Muscle layer of duodenum (tissue), 2 donors: ENCODE data around the gene AMBRA1.

ENCODE experiments used
- H3K27ac ChIP-seq: one replicate; pipeline ENCODE4 v1.7.0; 2013; ENCODE audit warnings: mild to moderate bottlenecking, low read length
- H3K27me3 ChIP-seq: one replicate; pipeline ENCODE4 v1.7.0; 2013; ENCODE audit warnings: low read depth, mild to moderate bottlenecking, control low read depth, low read length
- H3K36me3 ChIP-seq, 2 donors: one replicate each; pipeline ENCODE4 v1.7.0; 2013; ENCODE audit warnings: low read length in 2 of 2, control low read depth in 1 of 2, mild to moderate bottlenecking in 1 of 2; ENCODE audit not compliant: insufficient read depth in 2 of 2, control insufficient read depth in 1 of 2
- H3K4me1 ChIP-seq, 2 donors: one replicate each; pipeline ENCODE4 v1.7.0; 2013; ENCODE audit warnings: low read length in 2 of 2, mild to moderate bottlenecking in 2 of 2, control low read depth in 1 of 2, moderate library complexity in 1 of 2; ENCODE audit not compliant: insufficient read depth in 2 of 2, control insufficient read depth in 1 of 2
- H3K4me3 ChIP-seq, 2 donors: one replicate each; pipeline ENCODE4 v1.7.0; 2013; ENCODE audit warnings: low read length in 2 of 2, low read depth in 1 of 2, mild to moderate bottlenecking in 1 of 2
- H3K9me3 ChIP-seq, 2 donors: one replicate each; pipeline ENCODE4 v1.7.0; 2013; ENCODE audit warnings: low read length in 2 of 2, control low read depth in 1 of 2, mild to moderate bottlenecking in 1 of 2; ENCODE audit not compliant: control insufficient read depth in 1 of 2
- donor health status: healthy.

Gene AMBRA1

GRCh38 chr11:46631676-46632075 lies 37.9 kb upstream of the AMBRA1 start:
- Histone ChIP-seq H3K9me3 (no peaks in the 10 kb centered on the region), H3K27me3 (no peaks in the 10 kb centered on the region), H3K27ac (no peak overlapping the region), H3K36me3 (peaks cover 22% of the 10 kb centered on the region in 2 donors), H3K4me1 (peaks cover 0 to 4% of the 10 kb centered on the region in 2 donors), H3K4me3 (no peak overlapping the region)

GRCh38 chr11:46630237-46630636 lies 36.4 kb upstream of the AMBRA1 start:
- Histone ChIP-seq H3K27ac (no peak overlapping the region), H3K9me3 (no peaks in the 10 kb centered on the region), H3K4me1 (no peaks in the 10 kb centered on the region), H3K27me3 (no peaks in the 10 kb centered on the region), H3K36me3 (peaks cover 26% of the 10 kb centered on the region in 2 donors), H3K4me3 (no peak overlapping the region)

GRCh38 chr11:46628961-46629360 lies 35.1 kb upstream of the AMBRA1 start:
- Histone ChIP-seq H3K36me3 (peaks cover 26 to 31% of the 10 kb centered on the region in 2 donors), H3K4me3 (no peak overlapping the region), H3K9me3 (no peaks in the 10 kb centered on the region), H3K27me3 (no peaks in the 10 kb centered on the region), H3K4me1 (no peaks in the 10 kb centered on the region), H3K27ac (no peak overlapping the region)

- Histone ChIP-seq H3K27ac (no peak overlapping the region), H3K9me3 (no peaks in the 10 kb centered on the region), H3K36me3 (peaks cover 15 to 28% of the 10 kb centered on the region in 2 donors), H3K27me3 (no peaks in the 10 kb centered on the region), H3K4me1 (no peaks in the 10 kb centered on the region), H3K4me3 (no peak overlapping the region)
Observed at GRCh38 chr11:46625406-46625805, 31.6 kb upstream of the AMBRA1 start.

- H3K27me3 ChIP-seq = no peaks in the 10 kb centered on the region
- no peaks in the 10 kb centered on the region for H3K9me3 ChIP-seq
- H3K27ac ChIP-seq = no peak overlapping the region
- H3K36me3 ChIP-seq = peaks cover 5 to 14% of the 10 kb centered on the region in 2 donors
- peaks cover 4 to 20% of the 10 kb centered on the region in 2 donors for H3K4me1 ChIP-seq
- peak overlapping the region in 1 of 2 donors; percentile 50 for H3K4me3 ChIP-seq
Observed at GRCh38 chr11:46618837-46619236, 25.0 kb upstream of the AMBRA1 start.

- Histone ChIP-seq H3K27ac (peak overlapping the region; percentile 98), H3K9me3 (no peaks in the 10 kb centered on the region), H3K36me3 (peaks cover 5 to 14% of the 10 kb centered on the region in 2 donors), H3K4me3 (peak overlapping the region; percentile 89 to 96), H3K27me3 (no peaks in the 10 kb centered on the region), H3K4me1 (peaks cover 4 to 21% of the 10 kb centered on the region in 2 donors)
Observed at GRCh38 chr11:46617972-46618314, 24.1 kb upstream of the AMBRA1 start.

GRCh38 chr11:46617134-46617971 lies 23.5 kb upstream of the AMBRA1 start, which contains the start of the genes ATG13 and HARBI1:
Gene ATG13 (plus strand): TSS chr11:46617553. CDS start chr11:46644292, 26,739 bp downstream.
Gene HARBI1 (minus strand): TSS chr11:46617227. CDS start chr11:46616237, 990 bp downstream.
- Histone ChIP-seq H3K4me1 (peaks cover 4 to 23% of the 10 kb centered on the region in 2 donors), H3K27ac (peak within 1 kb of the TSS; percentile 98), H3K36me3 (peaks cover 5 to 14% of the 10 kb centered on the region in 2 donors), H3K4me3 (peak within 1 kb of the TSS; percentile 89 to 96), H3K9me3 (no peaks in the 10 kb centered on the region), H3K27me3 (no peaks in the 10 kb centered on the region)

- Histone ChIP-seq H3K4me3 (peak overlapping the region; percentile 89 to 96), H3K9me3 (no peaks in the 10 kb centered on the region), H3K27ac (peak overlapping the region; percentile 98), H3K36me3 (peaks cover 5 to 15% of the 10 kb centered on the region in 2 donors), H3K27me3 (no peaks in the 10 kb centered on the region), H3K4me1 (peaks cover 4 to 23% of the 10 kb centered on the region in 2 donors)
Observed at GRCh38 chr11:46616551-46617133, 22.8 kb upstream of the AMBRA1 start.

- H3K27ac ChIP-seq = no peak overlapping the region
- H3K4me3 ChIP-seq = no peak overlapping the region
- H3K4me1 ChIP-seq = peaks cover 4 to 23% of the 10 kb centered on the region in 2 donors
- peaks cover 0 to 9% of the 10 kb centered on the region in 2 donors for H3K36me3 ChIP-seq
- H3K9me3 ChIP-seq = no peaks in the 10 kb centered on the region
- H3K27me3 ChIP-seq = no peaks in the 10 kb centered on the region
Observed at GRCh38 chr11:46615756-46616155, 21.9 kb upstream of the AMBRA1 start.

- no peaks in the 10 kb centered on the region for H3K9me3 ChIP-seq
Observed at GRCh38 chr11:46612326-46612725, 18.5 kb upstream of the AMBRA1 start.

GRCh38 chr11:46611526-46612304 lies 17.9 kb upstream of the AMBRA1 start:
- no peaks in the 10 kb centered on the region for H3K27me3 ChIP-seq
- H3K4me3 ChIP-seq = no peak overlapping the region
- no peaks in the 10 kb centered on the region for H3K9me3 ChIP-seq
- H3K36me3 ChIP-seq = peaks cover 0 to 3% of the 10 kb centered on the region in 2 donors
- no peak overlapping the region for H3K27ac ChIP-seq
- peaks cover 0 to 7% of the 10 kb centered on the region in 2 donors for H3K4me1 ChIP-seq

More at GRCh38 chr11:46612326-46612725, 18.5 kb upstream of the AMBRA1 start:
- Histone ChIP-seq H3K4me1 (peaks cover 0 to 7% of the 10 kb centered on the region in 2 donors), H3K4me3 (no peak overlapping the region), H3K27me3 (no peaks in the 10 kb centered on the region), H3K36me3 (peaks cover 0 to 6% of the 10 kb centered on the region in 2 donors), H3K27ac (no peak overlapping the region)
